ENCODE measurements around the gene ECT2L.
"Not testable (repeated sequence)": the region's sequence is repeated elsewhere in the genome, so short reads cannot be mapped to it uniquely, and the experiment has no call there.

Gene ECT2L

GRCh38 chr6:138909975-138910374 is 114.1 kb downstream of the ECT2L start:
- FAIRE-seq (no peak), DNase-seq (ENCODE audit: extremely low spot score, insufficient read length, low read depth) (no peak)

GRCh38 chr6:138912308-138912707 is 116.4 kb downstream of the ECT2L start:
- DNase-seq (ENCODE audit: extremely low spot score, insufficient read length, low read depth) (no peak), FAIRE-seq (no peak)

- no peak for DNase-seq (ENCODE audit: extremely low spot score, insufficient read length, low read depth)
- peak; percentile 24 for FAIRE-seq
Observed at GRCh38 chr6:138914701-138915100, 118.8 kb downstream of the ECT2L start.

- no peak for DNase-seq (ENCODE audit: extremely low spot score, insufficient read length, low read depth)
- FAIRE-seq, result no peak
Observed at GRCh38 chr6:138920906-138921305, 125.0 kb downstream of the ECT2L start.

GRCh38 chr6:138923561-138923960 is 127.7 kb downstream of the ECT2L start:
- peak; percentile 47 for FAIRE-seq
- no peak for DNase-seq (ENCODE audit: extremely low spot score, insufficient read length, low read depth)

- no peak for DNase-seq (ENCODE audit: extremely low spot score, insufficient read length, low read depth)
- FAIRE-seq, result no peak
Observed at GRCh38 chr6:138925806-138926205, 129.9 kb downstream of the ECT2L start.

GRCh38 chr6:138926579-138926978 is 130.7 kb downstream of the ECT2L start:
- FAIRE-seq (no peak), DNase-seq (ENCODE audit: extremely low spot score, insufficient read length, low read depth) (no peak)

GRCh38 chr6:138931660-138932059 is 135.8 kb downstream of the ECT2L start:
- DNase-seq (ENCODE audit: extremely low spot score, insufficient read length, low read depth) (no peak), FAIRE-seq (no peak)

GRCh38 chr6:138936873-138937272 is 141.0 kb downstream of the ECT2L start:
- FAIRE-seq; DNase-seq (ENCODE audit: extremely low spot score, insufficient read length, low read depth): not testable (repeated sequence)

- FAIRE-seq, result peak; percentile 60
- DNase-seq (ENCODE audit: extremely low spot score, insufficient read length, low read depth), result no peak
Observed at GRCh38 chr6:138943089-138943625, 147.3 kb downstream of the ECT2L start.

- no peak for DNase-seq (ENCODE audit: extremely low spot score, insufficient read length, low read depth)
- peak; percentile 75 for FAIRE-seq
Observed at GRCh38 chr6:138944412-138944811, 148.5 kb downstream of the ECT2L start.

- no peak for FAIRE-seq
Observed at GRCh38 chr6:138945354-138945753, 149.5 kb downstream of the ECT2L start.

GRCh38 chr6:138948004-138948403 is 152.1 kb downstream of the ECT2L start:
- FAIRE-seq, result no peak

More at GRCh38 chr6:138945354-138945753, 149.5 kb downstream of the ECT2L start:
- DNase-seq (ENCODE audit: extremely low spot score, insufficient read length, low read depth), result no peak

GRCh38 chr6:138948546-138949179 is 152.8 kb downstream of the ECT2L start:
- FAIRE-seq (no peak), DNase-seq (ENCODE audit: extremely low spot score, insufficient read length, low read depth) (no peak)

More at GRCh38 chr6:138948004-138948403, 152.1 kb downstream of the ECT2L start:
- no peak for DNase-seq (ENCODE audit: extremely low spot score, insufficient read length, low read depth)

GRCh38 chr6:138953451-138953850 is 157.6 kb downstream of the ECT2L start:
- DNase-seq (ENCODE audit: extremely low spot score, insufficient read length, low read depth) (no peak), FAIRE-seq (peak; percentile 84)
